Measurements from ENCODE around the gene MTUS2. TPM values are rescaled to one million over a fixed set of nuclear protein-coding genes. Genes with fewer than 3 reads are reported as not detected.

The MTUS2 gene
- total RNA-seq, 1 experiment from 2014 or later, result 0.24 TPM

DNA sequence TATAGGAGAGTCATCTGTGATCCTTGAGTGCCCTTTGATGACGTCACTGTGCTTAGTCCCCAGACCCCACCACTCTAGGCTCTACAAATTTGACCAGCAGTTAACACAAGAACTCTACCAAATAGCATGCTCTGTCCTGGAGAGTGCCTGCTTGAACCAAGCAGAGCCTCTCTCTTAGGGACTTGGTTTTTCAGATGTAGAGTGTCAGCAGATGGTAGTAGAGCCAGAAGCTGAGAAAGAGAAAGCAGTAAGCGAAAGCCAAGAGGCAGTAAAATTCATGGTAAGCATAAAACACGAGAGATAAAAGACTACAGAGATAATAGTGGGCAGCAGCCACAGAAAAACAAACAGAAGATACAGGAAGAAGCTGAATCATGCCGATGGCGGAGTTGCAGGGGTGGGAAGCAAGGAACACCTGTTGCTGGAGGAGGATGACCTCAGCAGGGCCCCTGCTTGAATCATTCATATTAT is 582.1 kb downstream of the MTUS2 start:
- DNase-seq (ENCODE audit: low read depth), result peak; percentile 40

- DNase-seq (ENCODE audit: low read depth), result no peak
These were observed 585.3 kb downstream of the MTUS2 start for GRCh38 chr13:29405401-29405800.

GRCh38 chr13:29411481-29411880 is 591.3 kb downstream of the MTUS2 start:
- DNase-seq (ENCODE audit: low read depth), result peak; percentile 36

- DNase-seq (ENCODE audit: low read depth), result no peak
These were observed 597.9 kb downstream of the MTUS2 start for GRCh38 chr13:29418026-29418425.

DNA sequence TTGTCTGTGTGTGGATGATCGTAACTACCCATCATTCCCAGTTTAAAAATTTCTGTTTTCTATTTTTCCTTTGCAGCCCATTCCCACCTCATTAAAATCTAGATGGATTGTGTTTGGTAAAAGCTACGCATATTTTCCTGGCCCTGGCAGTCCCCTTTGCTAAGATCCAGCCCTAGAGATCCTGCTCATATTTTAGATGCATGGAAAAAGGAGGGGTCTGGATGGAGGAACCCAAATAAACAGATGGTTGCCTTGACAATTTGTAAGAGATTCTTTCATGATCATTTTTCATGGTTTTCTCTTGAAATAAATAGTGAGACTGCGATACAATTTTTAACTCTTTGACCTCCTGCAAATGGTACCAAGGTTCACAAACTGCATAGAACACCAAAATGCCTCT is 601.0 kb downstream of the MTUS2 start:
- DNase-seq (ENCODE audit: low read depth), result no peak

DNA sequence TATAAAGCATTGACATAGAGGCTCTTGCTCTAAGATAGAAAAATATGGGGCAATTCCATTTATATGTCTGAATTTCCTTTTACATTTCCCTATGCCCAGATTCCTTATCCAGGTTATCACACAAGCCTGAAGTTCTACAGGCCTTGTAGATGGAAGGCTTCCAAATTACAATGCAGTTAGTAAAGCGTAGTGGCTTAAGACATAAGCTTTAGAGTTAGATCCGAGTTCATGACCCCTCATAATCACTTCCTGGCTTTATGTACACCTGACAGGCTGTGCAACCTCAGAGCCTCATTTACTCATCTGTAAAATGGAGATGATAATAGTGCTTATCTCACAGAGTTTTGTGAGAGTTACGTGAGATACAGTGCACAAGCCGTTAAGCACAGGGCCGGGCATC is 601.9 kb downstream of the MTUS2 start:
- no peak for DNase-seq (ENCODE audit: low read depth)

- no peak for DNase-seq (ENCODE audit: low read depth)
These were observed 602.9 kb downstream of the MTUS2 start for GRCh38 chr13:29423050-29423449.

GRCh38 chr13:29427937-29428309 is 607.8 kb downstream of the MTUS2 start:
- no peak for DNase-seq (ENCODE audit: low read depth)

GRCh38 chr13:29428310-29429181 is 608.4 kb downstream of the MTUS2 start:
- DNase-seq (ENCODE audit: low read depth), result peak; percentile 35

- no peak for DNase-seq (ENCODE audit: low read depth)
These were observed 609.3 kb downstream of the MTUS2 start for GRCh38 chr13:29429286-29429900.

GRCh38 chr13:29434217-29434945 is 614.2 kb downstream of the MTUS2 start:
- DNase-seq (ENCODE audit: low read depth), result peak; percentile 49

GRCh38 chr13:29435125-29435911 is 615.2 kb downstream of the MTUS2 start:
- DNase-seq (ENCODE audit: low read depth), result peak; percentile 82

- peak; percentile 74 for DNase-seq (ENCODE audit: low read depth)
These were observed 616.2 kb downstream of the MTUS2 start for GRCh38 chr13:29436291-29436690.

DNA sequence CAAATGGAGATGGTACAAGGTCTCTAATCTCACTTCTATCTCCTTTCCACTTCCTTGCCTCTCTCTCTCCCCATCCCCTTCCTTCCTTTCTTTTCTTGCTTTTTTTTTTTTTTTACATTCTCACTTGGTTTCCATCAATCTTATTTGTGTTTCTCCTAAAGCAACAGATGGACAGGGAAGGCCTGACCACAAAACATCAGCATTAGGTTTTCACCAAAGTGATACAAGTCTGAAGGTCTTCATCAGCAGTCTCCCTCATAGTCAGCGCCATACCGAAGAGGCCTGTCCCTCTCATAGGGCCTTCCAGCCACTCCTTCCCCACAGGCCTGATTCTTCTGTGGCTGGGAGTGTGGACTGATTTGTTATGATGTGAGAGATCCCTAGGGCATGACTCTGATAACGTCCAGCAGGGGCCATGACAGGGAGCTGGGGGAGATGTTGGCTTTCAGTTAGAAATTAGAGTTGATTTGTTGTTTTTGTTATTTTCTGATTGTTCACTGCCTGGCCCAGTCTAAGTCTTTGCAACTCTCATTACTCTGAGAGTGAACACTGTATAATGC is 616.7 kb downstream of the MTUS2 start:
- DNase-seq (ENCODE audit: low read depth), result peak; percentile 6

GRCh38 chr13:29438769-29439168 is 618.6 kb downstream of the MTUS2 start:
- DNase-seq (ENCODE audit: low read depth), result no peak

GRCh38 chr13:29439601-29440388 is 619.7 kb downstream of the MTUS2 start:
- no peak for DNase-seq (ENCODE audit: low read depth)

GRCh38 chr13:29441306-29441705 is 621.2 kb downstream of the MTUS2 start:
- no peak for DNase-seq (ENCODE audit: low read depth)

- no peak for DNase-seq (ENCODE audit: low read depth)
These were observed 625.9 kb downstream of the MTUS2 start for GRCh38 chr13:29446016-29446415.

DNA sequence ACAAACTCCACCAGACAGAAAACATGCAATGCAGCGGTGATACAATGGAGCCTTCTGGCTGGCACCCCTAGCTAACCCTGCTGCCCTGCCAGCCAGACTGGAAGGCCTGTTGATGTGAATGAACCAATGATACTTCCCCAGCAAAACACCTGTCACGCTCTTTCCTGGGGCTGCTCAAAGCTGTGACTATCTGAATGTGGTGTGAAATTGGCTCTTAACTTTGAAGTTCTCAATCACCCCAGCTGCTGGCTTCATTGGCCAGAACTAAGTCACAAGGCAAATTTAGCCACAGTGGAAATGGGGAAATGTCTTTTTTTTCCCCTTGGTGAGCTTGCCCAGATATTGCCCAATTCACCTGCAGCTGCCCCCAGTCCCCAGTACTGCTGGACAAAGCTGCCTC is 628.0 kb downstream of the MTUS2 start:
- DNase-seq (ENCODE audit: low read depth), result no peak

DNA sequence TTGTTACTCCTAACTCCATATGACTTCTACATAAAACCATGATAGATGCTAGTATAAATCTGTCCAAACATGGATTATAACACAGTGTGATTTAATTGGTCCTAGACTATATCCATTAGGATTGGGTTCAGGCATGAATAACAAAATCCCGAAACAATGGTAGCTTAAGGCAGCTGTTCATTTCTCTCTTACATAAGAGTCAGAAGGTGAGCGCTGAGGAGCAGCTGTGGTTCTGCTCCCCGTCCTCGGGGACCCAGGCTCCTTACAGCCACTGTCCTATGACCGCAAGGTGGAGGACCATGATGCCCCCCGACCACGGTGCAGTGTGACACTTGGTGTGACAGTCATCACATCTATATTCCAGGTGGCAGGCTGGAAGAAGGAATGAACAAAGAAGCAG is 629.6 kb downstream of the MTUS2 start:
- no peak for DNase-seq (ENCODE audit: low read depth)

DNA sequence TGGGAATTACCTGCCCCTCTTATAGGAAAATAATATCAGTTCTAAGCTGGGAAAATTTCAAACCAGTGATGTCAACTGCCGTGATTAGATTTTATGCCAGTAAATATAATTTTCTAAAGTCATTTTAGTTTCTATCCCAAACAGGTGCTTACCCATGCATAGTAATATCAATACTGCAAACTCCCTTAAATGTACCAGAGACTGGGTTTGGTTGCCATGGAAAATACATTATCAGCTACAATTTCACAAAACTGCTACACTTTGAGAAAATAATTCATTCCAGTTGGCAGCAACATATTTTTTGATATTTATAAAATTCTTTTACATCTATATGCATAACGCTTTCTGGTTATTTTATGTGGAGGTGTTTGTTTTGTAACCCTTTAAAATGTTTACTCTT is 631.8 kb downstream of the MTUS2 start:
- no peak for DNase-seq (ENCODE audit: low read depth)

Data from RPMI7951 (cell line).